GM23338 (cell line): ENCODE results near the gene NFATC1.

Source experiments
- CTCF ChIP-seq, 2 experiments: fragments of 200-600 bp in 1 of 2; sonication (generic) in 1 of 2; conservative IDR thresholded peaks; 2 replicates each; pipeline versions ENCODE4 v1.5.1 to v1.6.1; 2016 to 2017; ENCODE audit warnings: antibody characterized with exemption in 2 of 2, low read depth in 2 of 2, mild to moderate bottlenecking in 2 of 2, moderate library complexity in 1 of 2
- EZH2phosphoT487 ChIP-seq: fragments of 200-600 bp; sonication (generic); IDR thresholded peaks from one replicate; pipeline ENCODE4 v1.8.1; 2018; ENCODE audit warnings: antibody characterized with exemption; ENCODE audit not compliant: unreplicated experiment
- REST ChIP-seq: IDR thresholded peaks from one replicate; pipeline ENCODE4 v1.6.1; 2018; ENCODE audit warnings: antibody characterized with exemption; ENCODE audit not compliant: unreplicated experiment

- TF ChIP-seq CTCF (conservative IDR thresholded peaks at IDR 0.05; ENCODE audit: low read depth in 2 of 2) (no peak), REST (no peak), EZH2phosphoT487 (no peak)
Measured at GRCh38 chr18:79554321-79554720, 158.6 kb downstream of the NFATC1 start.
